ENCODE results near the gene SLC35F1. TPM values are rescaled to one million over a fixed set of nuclear protein-coding genes. Genes with fewer than 3 reads are reported as not detected.

The SLC35F1 gene
- total and polyA plus RNA-seq, 2 donors (not counting 3 experiments of a cell fraction or from before 2014, with no cell fraction given): not detected

GRCh38 chr6:118198746-118199145 lies 291.7 kb downstream of the SLC35F1 start:
- H2AFZ ChIP-seq (ENCODE audit: low read depth, low read length): no peak overlapping the region
- H3K27ac ChIP-seq (ENCODE audit: insufficient read depth, low read depth, low read length): no peak overlapping the region
- no peaks in the 10 kb centered on the region for H3K79me2 ChIP-seq (ENCODE audit: control insufficient read depth, insufficient read depth, low read length)
- intact Hi-C loops (cut with micrococcal nuclease) (no loop called here), dilution Hi-C loops (cut with MboI; ENCODE audit: extremely low pct_ligation_motif_present, low sequenced_read_pairs) (no loop called here)
- no TSS peak for BruUV-seq (replicated peaks)
- ChIA-PET POLR2A (no interaction called here), CTCF (no interaction called here)
- H4K20me1 ChIP-seq (replicated peaks; ENCODE audit: control insufficient read depth, extremely low read depth, insufficient read depth, low read length): no peaks in the 10 kb centered on the region
- H3K4me1 ChIP-seq (ENCODE audit: control insufficient read depth, extremely low read depth, insufficient read depth, low read length): no peaks in the 10 kb centered on the region
- H3K27me3 ChIP-seq (ENCODE audit: control insufficient read depth in 2 of 2, insufficient read depth in 2 of 2, low read length in 2 of 2): no peaks in the 10 kb centered on the region
- H3K9ac ChIP-seq (replicated peaks; ENCODE audit: extremely low read depth, insufficient read depth, low read length): no peak overlapping the region
- no peak for TF ChIP-seq MYC (IDR thresholded peaks at IDR 0.05; ENCODE audit: low read depth, low read length)
- TF ChIP-seq CTCF (IDR thresholded peaks at IDR 0.05; ENCODE audit: extremely low read depth in 1 of 2, insufficient read depth in 1 of 2, low read depth in 1 of 2, low read length in 2 of 2): no peak
- no peak for TF ChIP-seq POLR2A (IDR thresholded peaks at IDR 0.05; ENCODE audit: low read depth, low read length)
- no peak for TF ChIP-seq MAX (IDR thresholded peaks at IDR 0.05; ENCODE audit: insufficient read depth, insufficient read length)
- no peak for TF ChIP-seq FOS (IDR thresholded peaks at IDR 0.05; ENCODE audit: borderline replicate concordance, insufficient read depth, low read length)
- no peak for TF ChIP-seq GATA2 (IDR thresholded peaks at IDR 0.05; ENCODE audit: insufficient read depth, insufficient read length, low read depth, low read length)
- TF ChIP-seq JUN (IDR thresholded peaks at IDR 0.05; ENCODE audit: borderline replicate concordance, insufficient read depth, insufficient read length, low read depth): no peak
- TF ChIP-seq POLR2AphosphoS5 (IDR thresholded peaks at IDR 0.05; ENCODE audit: insufficient read depth, low read depth, low read length): no peak
- TF ChIP-seq EZH2 (IDR thresholded peaks at IDR 0.05; ENCODE audit: borderline replicate concordance, low read depth, low read length, severe bottlenecking): no peak
- FAIRE-seq (no peak), DNase-seq (ENCODE audit: low read depth, low spot score) (no peak)
- no peaks in the 10 kb centered on the region for H3K9me1 ChIP-seq (replicated peaks; ENCODE audit: control insufficient read depth, extremely low read depth, insufficient read depth, low read length)
- no peak overlapping the region for H3K4me2 ChIP-seq (ENCODE audit: insufficient read depth, low read length)
- no peaks in the 10 kb centered on the region for H3K9me3 ChIP-seq (replicated peaks; ENCODE audit: control insufficient read depth, insufficient read depth, low read length)
- H3K4me3 ChIP-seq (replicated peaks in 1 of 3; ENCODE audit: insufficient read depth in 1 of 3, low read depth in 1 of 3, low read length in 3 of 3): no peak overlapping the region
- H3K36me3 ChIP-seq (ENCODE audit: control insufficient read depth in 2 of 2, extremely low read depth in 1 of 2, insufficient read depth in 2 of 2, low read length in 2 of 2): no peaks in the 10 kb centered on the region

Data from endothelial cell of umbilical vein (primary cell).